GM21825 (cell line): ENCODE results near the gene VASP.
"Not testable (repeated sequence)": the region's sequence is repeated elsewhere in the genome, so short reads cannot be mapped to it uniquely, and the experiment has no call there.

Experiments
- ATAC-seq: cut with Tn5 transposase; IDR thresholded peaks from one replicate; pipeline ENCODE4 v1.9.1; 2021; ENCODE audit warnings: mild to moderate bottlenecking, moderate library complexity; ENCODE audit not compliant: unreplicated experiment

VASP gene

GRCh38 chr19:45496349-45496953 lies 10.8 kb upstream of the VASP start:
- peak; percentile 9 for ATAC-seq

GRCh38 chr19:45497791-45498190 lies 9.5 kb upstream of the VASP start:
- ATAC-seq = no peak

- no peak for ATAC-seq
These were observed 8.7 kb upstream of the VASP start, which contains the start of gene PPM1N for GRCh38 chr19:45498411-45499195. Gene PPM1N (plus strand): TSS chr19:45498443. CDS start chr19:45498473, 30 bp downstream.

DNA sequence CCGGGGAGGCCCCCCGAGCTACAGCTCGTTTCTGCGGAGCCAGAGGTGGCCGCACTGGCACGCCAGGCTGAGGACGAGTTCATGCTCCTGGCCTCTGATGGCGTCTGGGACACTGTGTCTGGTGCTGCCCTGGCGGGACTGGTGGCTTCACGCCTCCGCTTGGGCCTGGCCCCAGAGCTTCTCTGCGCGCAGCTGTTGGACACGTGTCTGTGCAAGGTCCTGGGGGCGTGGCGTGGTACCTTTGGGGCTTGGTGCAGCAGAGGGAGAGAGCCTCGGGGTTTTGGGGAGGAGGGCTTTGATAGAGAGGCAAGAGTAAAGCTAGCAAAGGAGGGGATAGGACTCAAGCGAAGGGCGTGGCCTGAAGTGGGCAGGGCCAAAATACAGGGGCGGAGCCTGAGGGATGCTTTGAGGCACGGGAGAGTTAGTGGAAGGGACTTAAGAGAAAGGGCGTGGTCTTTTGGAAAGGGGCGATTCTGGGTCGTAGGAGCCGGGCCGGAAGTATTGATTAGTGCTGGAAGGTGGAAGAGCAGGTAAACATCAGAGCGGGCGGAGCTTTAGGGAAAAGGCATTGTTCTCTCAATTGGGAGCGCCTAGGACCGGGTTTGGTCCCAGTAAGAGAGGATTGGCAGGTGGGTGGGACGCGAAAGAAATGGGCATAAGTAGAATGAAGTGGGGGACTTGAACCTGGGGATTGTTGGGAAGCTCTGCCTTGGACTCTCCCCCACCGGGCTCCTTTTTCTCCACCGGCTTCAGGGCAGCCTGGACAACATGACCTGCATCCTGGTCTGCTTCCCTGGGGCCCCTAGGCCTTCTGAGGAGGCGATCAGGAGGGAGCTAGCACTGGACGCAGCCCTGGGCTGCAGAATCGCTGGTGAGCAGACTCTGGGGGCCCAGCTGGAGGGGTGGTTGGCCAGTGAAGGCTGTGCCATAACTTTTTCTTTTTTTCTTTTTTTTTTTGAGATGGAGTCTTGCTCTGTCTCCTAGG lies 7.8 kb upstream of the VASP start:
- no peak for ATAC-seq

DNA sequence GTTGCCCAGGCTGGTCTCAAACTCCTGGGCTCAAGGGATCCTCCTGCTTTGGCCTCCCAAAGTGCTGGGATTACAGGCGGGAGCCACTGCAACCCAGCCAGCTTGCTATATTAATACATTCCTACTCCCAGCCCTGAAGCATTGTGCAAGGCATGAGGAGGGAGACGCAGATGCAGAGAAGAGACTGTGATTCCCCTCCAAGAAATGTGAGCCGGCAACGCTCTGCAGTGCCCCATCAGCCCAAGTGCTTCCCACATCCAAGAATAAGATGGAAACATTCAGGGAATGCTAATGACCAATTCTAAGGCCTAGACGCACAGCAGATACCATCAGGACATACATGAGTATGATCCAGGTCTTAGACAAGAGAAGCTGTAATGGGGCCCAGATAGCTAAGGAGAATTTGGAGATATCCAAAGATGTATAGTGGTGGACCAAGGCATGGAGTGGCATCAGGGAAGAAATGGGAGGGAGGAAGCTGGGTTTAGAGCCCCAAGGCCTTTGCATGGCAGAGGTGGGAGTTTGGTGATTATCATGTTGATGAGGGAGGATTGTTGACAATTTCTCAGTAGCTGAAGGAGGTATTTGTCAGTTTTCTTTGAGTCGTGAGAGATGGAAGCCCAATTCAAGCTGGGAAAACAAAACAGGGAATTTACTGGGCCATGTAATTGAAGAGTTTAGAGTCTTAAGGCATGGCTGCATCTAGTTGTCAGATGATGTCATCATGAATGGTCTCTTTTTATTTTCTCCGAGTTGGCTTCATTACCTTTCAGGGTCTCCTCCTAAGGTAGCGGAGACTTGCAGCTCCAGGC lies 6.2 kb upstream of the VASP start:
- ATAC-seq = no peak

DNA sequence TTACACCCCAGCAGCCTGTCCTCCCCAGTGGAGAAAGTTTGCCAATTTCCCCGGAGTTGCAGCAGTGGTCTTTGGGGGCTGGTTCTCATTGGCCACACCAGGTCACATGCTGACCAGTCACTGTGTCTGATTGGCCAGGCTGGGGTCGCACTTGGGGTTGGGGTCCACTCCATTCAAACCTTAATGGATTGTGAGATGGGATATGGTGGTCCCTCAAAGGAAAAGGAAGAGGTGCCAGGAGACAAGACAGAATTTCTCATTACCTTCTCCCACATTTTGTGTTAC lies 5.6 kb upstream of the VASP start:
- no peak for ATAC-seq

GRCh38 chr19:45502111-45502510 lies 5.2 kb upstream of the VASP start:
- ATAC-seq = no peak

DNA sequence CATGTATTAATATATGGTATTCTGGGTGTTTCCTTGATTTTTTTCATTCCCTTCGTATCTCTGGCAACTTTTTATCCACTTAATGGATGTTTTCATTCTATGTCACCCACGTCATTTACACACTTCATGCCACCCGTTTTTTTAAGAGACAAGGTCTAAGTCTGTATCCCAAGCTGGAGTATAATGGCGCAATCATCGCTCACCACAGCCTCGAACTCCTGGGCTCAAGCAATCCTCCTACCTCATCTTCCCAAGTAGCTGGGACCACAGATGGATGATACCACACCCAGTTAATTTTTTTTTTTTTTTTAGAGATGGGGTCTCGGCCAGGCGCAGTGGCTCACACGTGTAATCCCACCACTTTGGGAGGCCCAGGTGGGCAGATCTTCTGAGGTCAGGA lies 3.4 kb upstream of the VASP start:
- ATAC-seq = no peak

GRCh38 chr19:45505151-45505995 lies 1.9 kb upstream of the VASP start:
- ATAC-seq = no peak

DNA sequence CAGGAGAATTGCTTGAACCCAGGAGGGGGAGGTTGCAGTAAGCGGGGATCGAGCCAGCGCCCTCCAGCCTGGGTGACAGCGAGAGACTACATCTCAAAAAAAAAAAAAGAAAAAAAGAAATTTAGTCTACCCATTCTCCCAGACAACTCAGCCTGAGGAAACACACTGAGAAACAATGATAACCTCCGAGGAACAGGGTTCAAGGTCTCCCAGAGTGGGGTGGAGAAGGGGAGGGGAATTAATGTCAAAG lies 1.4 kb upstream of the VASP start:
- no peak for ATAC-seq

GRCh38 chr19:45506246-45506988 lies 862 bp upstream of the VASP start:
- ATAC-seq = peak; percentile 52

- ATAC-seq = no peak
These were observed 665 bp downstream of the VASP start for GRCh38 chr19:45507872-45508416.

GRCh38 chr19:45508417-45508860 lies 1.2 kb downstream of the VASP start:
- ATAC-seq = no peak

DNA sequence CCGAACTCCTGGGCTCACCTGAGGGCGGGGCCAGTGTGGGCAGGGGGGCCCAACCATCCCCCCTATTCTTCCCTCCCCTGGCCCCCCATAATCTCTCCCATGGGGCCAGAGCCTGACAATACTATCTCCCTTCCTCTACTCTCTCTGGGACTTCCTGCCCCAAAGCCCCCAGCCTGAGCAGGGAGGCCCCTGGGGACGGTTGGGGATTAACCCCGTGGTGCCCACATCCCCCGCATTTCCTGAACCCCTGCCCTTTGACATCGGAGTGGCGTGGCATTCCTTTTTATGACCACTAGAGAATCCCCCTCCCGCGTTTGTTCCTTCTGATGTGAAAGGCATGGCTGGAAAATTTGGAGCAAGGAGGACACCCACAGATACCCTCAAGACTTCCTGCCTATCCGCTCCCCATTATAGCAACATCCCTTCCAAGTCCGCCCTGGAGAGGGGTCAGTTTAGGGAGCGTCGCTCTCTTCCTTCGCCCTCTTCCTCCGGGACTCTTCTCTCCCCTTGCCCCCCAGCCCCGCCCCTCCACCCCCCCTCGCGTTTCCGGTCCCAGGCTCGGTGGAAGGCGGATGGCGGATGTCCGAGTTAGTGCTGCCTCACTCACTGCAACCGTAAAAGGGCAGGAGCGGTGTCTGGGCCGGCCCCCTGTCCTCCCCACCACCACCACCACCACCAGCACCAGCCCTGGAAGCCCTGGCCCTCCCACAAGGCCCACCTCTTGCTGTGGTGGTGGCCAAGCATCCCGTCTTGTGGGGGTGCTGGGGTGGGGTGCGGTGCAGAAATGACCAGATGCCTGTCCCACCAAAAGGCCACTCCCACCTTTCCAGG lies 1.8 kb downstream of the VASP start:
- ATAC-seq = peak; percentile 23

GRCh38 chr19:45509692-45510015 lies 2.4 kb downstream of the VASP start:
- ATAC-seq = no peak

DNA sequence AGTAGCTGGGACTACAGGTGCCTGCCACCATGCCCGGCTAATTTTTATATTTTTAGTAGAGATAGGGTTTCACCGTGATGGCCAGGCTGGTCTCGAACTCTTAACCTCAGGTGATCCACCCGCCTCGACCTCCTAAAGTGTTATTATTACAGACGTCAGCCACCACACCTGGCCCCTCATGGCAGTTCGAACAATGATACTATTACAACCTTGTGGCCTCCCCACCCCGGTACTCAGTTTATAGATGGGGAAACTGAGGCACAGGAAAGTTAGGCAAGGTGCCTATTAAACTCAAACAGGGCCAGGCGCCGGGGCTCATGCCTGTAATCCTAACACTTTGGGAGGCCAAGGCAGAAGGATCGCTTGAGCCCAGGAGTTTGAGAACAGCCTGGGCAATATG lies 3.1 kb downstream of the VASP start:
- ATAC-seq = not testable (repeated sequence)

DNA sequence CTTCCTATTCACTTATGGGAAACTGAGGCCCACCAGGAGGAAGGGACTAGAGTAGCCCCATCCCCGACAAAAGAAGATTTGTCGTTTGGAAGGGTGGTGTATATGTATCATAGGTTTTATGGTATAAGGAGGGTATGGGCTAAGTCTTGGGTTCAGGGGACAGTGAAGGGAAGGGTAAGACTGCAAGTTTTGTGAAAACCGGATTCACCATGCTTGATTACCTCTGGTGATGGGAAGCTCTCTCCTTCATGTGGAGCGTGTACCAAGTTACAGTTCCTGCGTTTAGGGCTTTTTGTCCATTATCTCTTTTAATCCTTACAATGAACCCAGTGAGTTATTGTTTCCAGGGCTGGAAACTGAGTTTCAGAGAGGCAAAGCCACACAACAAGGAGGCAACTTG lies 3.8 kb downstream of the VASP start:
- ATAC-seq = no peak

DNA sequence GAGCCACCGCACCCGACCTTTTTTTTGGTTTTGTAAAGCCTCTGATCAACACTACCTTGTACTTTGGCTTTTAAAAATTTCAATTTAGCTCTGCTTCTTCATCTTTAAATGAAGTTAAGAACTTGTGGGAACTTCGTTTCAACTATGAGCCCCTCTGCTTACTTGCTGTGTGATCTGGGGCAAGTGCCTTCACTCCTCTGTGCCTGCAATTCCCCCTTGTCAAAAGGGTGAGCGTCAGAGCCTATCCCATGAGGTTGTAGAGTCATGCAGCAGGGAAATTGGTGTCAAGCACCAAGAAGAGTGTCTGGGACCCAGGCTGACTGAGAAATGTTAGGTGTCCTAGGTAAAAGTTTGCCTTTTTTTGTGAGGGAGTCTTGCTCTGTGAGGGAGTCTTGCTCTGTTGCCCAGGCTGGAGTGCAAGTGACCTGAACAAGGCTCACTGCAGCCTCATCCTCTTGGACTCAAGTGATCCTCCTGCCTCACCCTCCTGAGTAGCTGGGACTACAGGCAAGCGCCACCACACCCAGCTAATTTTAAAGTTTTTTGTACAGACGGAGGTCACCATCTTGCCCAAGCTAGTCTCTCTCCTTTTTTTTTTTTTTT lies 5.7 kb downstream of the VASP start:
- ATAC-seq = no peak
